K562 (cell line): Measurements from ENCODE around the gene NADK. TPM values are rescaled to one million over a fixed set of nuclear protein-coding genes. Genes with fewer than 3 reads are reported as not detected.

Source experiments
- ARID3B ChIP-seq: fragments of 250-450 bp; sonication (Bioruptor Pico); IDR thresholded peaks from 2 replicates; pipeline ENCODE4 v1.4.0; 2020; ENCODE audit warnings: borderline replicate concordance
- BCL6 ChIP-seq: fragments of 250-450 bp; sonication (Bioruptor Pico); IDR thresholded peaks from 2 replicates; pipeline ENCODE4 v1.4.0; 2020
- BRD4 ChIP-seq: fragments of 200-600 bp; sonication (generic); IDR thresholded peaks from 2 replicates; pipeline ENCODE4 v1.6.1; 2017; ENCODE audit warnings: inconsistent platforms
- CTCF ChIP-seq, 3 experiments: IDR thresholded peaks in 2 of 3; conservative IDR thresholded peaks in 1 of 3; 2 replicates each; pipeline ENCODE4 v1.5.1; 2011 to 2012; ENCODE audit warnings: low read length in 3 of 3, mild to moderate bottlenecking in 3 of 3, control low read depth in 2 of 3, improper control_type of control experiment in 1 of 3, inconsistent platforms in 1 of 3, low read depth in 1 of 3, mixed read lengths in 1 of 3, moderate library complexity in 1 of 3; ENCODE audit not compliant: insufficient read depth in 2 of 3
- DNMT1 ChIP-seq: fragments of 450-650 bp; IDR thresholded peaks from 2 replicates; pipeline ENCODE4 v1.6.1; 2016; ENCODE audit warnings: antibody characterized with exemption, mild to moderate bottlenecking
- E2F6 ChIP-seq, 2 experiments: IDR thresholded peaks; 2 replicates each; pipeline ENCODE4 v1.6.1; 2011; ENCODE audit warnings: borderline replicate concordance in 1 of 2, control low read depth in 1 of 2, low read depth in 1 of 2, low read length in 1 of 2, mild to moderate bottlenecking in 1 of 2, mixed read lengths in 1 of 2, moderate library complexity in 1 of 2; ENCODE audit not compliant: insufficient read depth in 1 of 2, insufficient read length in 1 of 2, poor library complexity in 1 of 2, severe bottlenecking in 1 of 2; ENCODE audit errors: extremely low read depth in 1 of 2
- FIP1L1 ChIP-seq: fragments of 200-400 bp; formaldehyde crosslinking; IDR thresholded peaks from 2 replicates; pipeline ENCODE4 v1.6.1; 2018; ENCODE audit warnings: mild to moderate bottlenecking, low read depth, low read length; ENCODE audit not compliant: poor library complexity, severe bottlenecking
- GATA2 ChIP-seq: sonication (generic); formaldehyde crosslinking; IDR thresholded peaks from 2 replicates; pipeline ENCODE4 v1.4.0; 2020; ENCODE audit warnings: mild to moderate bottlenecking, missing genetic modification reagents
- GATAD2B ChIP-seq: fragments of 450-650 bp; IDR thresholded peaks from 2 replicates; pipeline ENCODE4 v1.6.1; 2017; ENCODE audit warnings: mild to moderate bottlenecking, borderline replicate concordance
- L3MBTL2 ChIP-seq: fragments of 450-650 bp; IDR thresholded peaks from 2 replicates; pipeline ENCODE4 v1.6.1; 2016; ENCODE audit warnings: mild to moderate bottlenecking, moderate library complexity
- SMARCE1 ChIP-seq: fragments of 450-650 bp; IDR thresholded peaks from 2 replicates; pipeline ENCODE4 v1.7.1; 2016; ENCODE audit warnings: mild to moderate bottlenecking
- XRCC3 ChIP-seq: fragments of 450-650 bp; IDR thresholded peaks from 2 replicates; pipeline ENCODE4 v1.6.1; 2017; ENCODE audit warnings: mild to moderate bottlenecking, moderate library complexity
- ZHX1 ChIP-seq: fragments of 150-350 bp; conservative IDR thresholded peaks from 2 replicates; pipeline ENCODE4 v1.6.1; 2014; ENCODE audit warnings: low read length
- ZNF609 ChIP-seq: sonication (generic); formaldehyde crosslinking; IDR thresholded peaks from 2 replicates; pipeline ENCODE4 v1.8.1; 2023; ENCODE audit warnings: missing genetic modification reagents, mild to moderate bottlenecking, borderline replicate concordance
- polyA plus RNA-seq, 8 experiments: library from polyadenylated mRNA; depleted of rRNA in 4 of 8; stranded (reverse) in 5 of 8; unstranded in 3 of 8; fragments of >200 nt; fragmentation: Nextera tagmentation in 2 of 8; fragmentation: Illumina TruSeq in 1 of 8; extraction: Ambion mirVana in 2 of 8; extraction: Trizol in 1 of 8; gene quantifications; 2 replicates each; pipeline versions ENCODE4 v1.2.1 to v1.2.3, GENCODE V29; 2011 to 2014; ENCODE audit warnings: inconsistent platforms in 1 of 8, missing spikeins in 1 of 8
- total RNA-seq, 7 experiments: library from RNA; depleted of rRNA in 6 of 7; stranded (reverse); fragments of >200 nt in 6 of 7; fragmentation: Illumina TruSeq in 2 of 7; extraction: Trizol in 2 of 7; gene quantifications; 2 replicates each; pipeline versions ENCODE4 v1.2.1 to v1.2.3, GENCODE V29; 2011 to 2021; ENCODE audit warnings: low replicate concordance in 1 of 7

Gene NADK
- total and polyA plus RNA-seq, 9 of the 15 experiments (the other 6 are each of a cell fraction or from before 2014, with no cell fraction given) = 1.5 to 135 (median 75.1) TPM

DNA sequence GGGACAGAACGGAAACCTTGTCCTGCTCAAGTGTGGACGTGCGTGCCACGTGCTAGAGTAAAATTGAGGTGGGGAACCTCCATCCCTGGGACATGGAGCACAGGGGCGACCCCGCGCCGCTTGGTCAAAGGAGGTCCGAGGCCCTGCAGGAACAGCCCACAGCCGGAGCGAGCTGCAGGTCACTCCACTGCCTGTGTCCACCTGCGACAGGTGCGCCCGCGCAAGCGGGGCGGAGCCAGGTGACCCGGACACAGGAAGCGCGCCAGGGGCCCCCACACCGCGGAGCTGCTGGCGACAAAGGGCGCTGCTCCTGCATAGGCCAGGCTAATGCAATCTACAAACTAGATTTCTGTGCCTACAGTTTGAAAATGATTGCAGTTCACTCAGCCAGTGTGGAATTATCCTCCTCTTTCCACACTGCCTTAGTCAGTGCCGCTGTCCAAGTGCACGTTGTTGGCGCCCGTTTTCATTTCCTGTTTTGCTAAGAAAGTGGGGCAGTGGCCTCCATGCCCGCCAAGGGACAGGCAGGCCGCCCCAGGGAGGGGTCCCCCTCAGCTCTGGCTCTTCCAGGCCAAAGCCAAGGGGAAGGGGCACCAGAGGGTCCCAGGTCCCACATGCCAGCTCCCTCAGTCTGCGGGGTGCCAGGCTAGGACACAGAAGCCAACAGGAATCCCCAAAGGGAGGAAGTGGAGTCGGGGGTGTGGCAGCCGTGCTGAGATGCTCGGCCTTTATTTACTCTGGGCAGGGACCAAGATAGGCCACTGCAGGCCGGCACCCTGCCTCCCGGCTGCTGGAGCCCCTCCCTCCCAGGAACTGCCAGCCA lies 4.3 kb upstream of the NADK start (continued):
- TF ChIP-seq ZNF609 (CRISPR knock-in tag) (no peak), ZHX1 (no peak), GATAD2B (no peak), SMARCE1 (no peak), GATA2 (CRISPR knock-in tag) (no peak), BCL6 (CRISPR knock-in tag) (no peak), E2F6 (IDR thresholded peaks at IDR 0.05; ENCODE audit: borderline replicate concordance in 1 of 2, extremely low read depth in 1 of 2, insufficient read depth in 1 of 2, insufficient read length in 1 of 2, low read depth in 1 of 2, low read length in 1 of 2, poor library complexity in 1 of 2, severe bottlenecking in 1 of 2) (peak; percentile 50 to 70), FIP1L1 (peak; percentile 33), ARID3B (0 out of 2 replicates have a peak, but pooled peaks have one; percentile 38), BRD4 (no peak), CTCF (IDR thresholded peaks at IDR 0.05 in 2 of 3, conservative IDR thresholded peaks at IDR 0.05 in 1 of 3; ENCODE audit: insufficient read depth in 2 of 3, low read depth in 1 of 3, low read length in 3 of 3) (no peak), XRCC3 (no peak), DNMT1 (no peak), L3MBTL2 (peak; percentile 92)
